ENCODE results near the gene TRAF3IP1. TPM values are rescaled to one million over a fixed set of nuclear protein-coding genes. Genes with fewer than 3 reads are reported as not detected.
A peak's percentile ranks its signal among the peaks of the same experiment; 100 is the strongest.

Gene TRAF3IP1
- total and polyA plus RNA-seq, 2 of the 13 experiments (the other 11 are each of a cell fraction or from before 2014, with no cell fraction given), result 4.1 to 12.9 TPM

DNA sequence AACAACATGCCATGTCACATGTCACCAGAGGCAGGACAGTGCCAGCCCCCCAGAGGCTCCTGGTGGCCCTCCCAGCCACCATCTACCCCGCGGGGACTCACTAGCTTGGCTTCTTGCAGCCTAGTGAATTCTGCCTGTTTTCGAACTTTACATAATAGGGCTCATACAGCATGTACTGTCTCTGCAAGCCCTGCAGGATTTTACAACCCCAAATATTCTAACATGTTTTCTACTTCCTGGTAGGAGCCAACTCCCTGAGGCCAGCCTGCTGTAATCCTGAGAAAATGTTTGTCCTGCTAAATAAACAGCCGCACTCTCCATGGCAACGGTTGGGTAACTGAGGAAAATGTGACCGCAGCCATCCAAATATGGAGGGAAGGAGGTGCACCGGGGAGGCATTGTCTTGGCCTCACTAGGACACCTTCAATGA lies 34.6 kb upstream of the TRAF3IP1 start (continued):
- TF ChIP-seq CSRNP2 (CRISPR knock-in tag; conservative IDR thresholded peaks at IDR 0.05; ENCODE audit: low read depth) (no peak), ZNF687 (CRISPR knock-in tag; IDR thresholded peaks at IDR 0.05) (peak; percentile 56), CAMTA2 (CRISPR knock-in tag; IDR thresholded peaks at IDR 0.05; ENCODE audit: borderline replicate concordance) (no peak), EP300 (IDR thresholded peaks at IDR 0.05; ENCODE audit: low read depth in 2 of 2, low read length in 2 of 2) (peak; percentile 83 to 95), EP300 (CRISPR knock-in tag; IDR thresholded peaks at IDR 0.05; ENCODE audit: borderline replicate concordance) (peak; percentile 70; the same call in 1 of the 2 replicates), NR2F6 (IDR thresholded peaks at IDR 0.05) (peak; percentile 10; the same call in 1 of the 2 replicates), NR2F6 (CRISPR knock-in tag; IDR thresholded peaks at IDR 0.05) (peak; percentile 50; the same call in 1 of the 2 replicates), SIN3B (IDR thresholded peaks at IDR 0.05; ENCODE audit: low read length) (no peak), NR2F2 (IDR thresholded peaks at IDR 0.05; ENCODE audit: borderline replicate concordance, low read depth) (no peak), TBL1XR1 (IDR thresholded peaks at IDR 0.05; ENCODE audit: borderline replicate concordance, low read length, partially characterized antibody) (peak; percentile 66), ZNF703 (CRISPR knock-in tag; IDR thresholded peaks at IDR 0.05; ENCODE audit: borderline replicate concordance) (no peak), ERF (CRISPR knock-in tag; IDR thresholded peaks at IDR 0.05) (0 out of 2 replicates have a peak, but pooled peaks have one; percentile 58), HNF4A (CRISPR knock-in tag; IDR thresholded peaks at IDR 0.05) (peak; percentile 27), GLMP (CRISPR knock-in tag; IDR thresholded peaks at IDR 0.05; ENCODE audit: borderline replicate concordance) (no peak), ZSCAN21 (CRISPR knock-in tag; IDR thresholded peaks at IDR 0.05; ENCODE audit: borderline replicate concordance) (no peak), ZNF839 (CRISPR knock-in tag; IDR thresholded peaks at IDR 0.05; ENCODE audit: borderline replicate concordance) (no peak), HDAC1 (CRISPR knock-in tag; IDR thresholded peaks at IDR 0.05) (peak; percentile 85), KAT8 (CRISPR knock-in tag; IDR thresholded peaks at IDR 0.05) (peak; percentile 44; the same call in 1 of the 2 replicates), SKI (IDR thresholded peaks at IDR 0.05; ENCODE audit: partially characterized antibody) (peak; percentile 65)
- TF ChIP-seq, protein P1, sequence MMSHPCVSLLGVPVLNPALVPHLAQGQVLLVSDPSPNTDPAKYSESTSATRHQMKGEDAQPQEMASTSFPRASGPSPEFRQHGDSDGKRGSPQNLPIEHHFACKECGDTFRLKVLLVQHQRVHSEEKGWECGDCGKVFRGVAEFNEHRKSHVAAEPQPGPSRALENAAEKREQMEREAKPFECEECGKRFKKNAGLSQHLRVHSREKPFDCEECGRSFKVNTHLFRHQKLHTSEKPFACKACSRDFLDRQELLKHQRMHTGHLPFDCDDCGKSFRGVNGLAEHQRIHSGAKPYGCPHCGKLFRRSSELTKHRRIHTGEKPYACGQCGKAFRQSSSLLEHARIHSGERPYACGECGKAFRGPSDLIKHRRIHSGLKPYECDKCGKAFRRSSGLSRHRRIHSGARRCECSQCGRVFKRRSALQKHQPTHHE (CRISPR knock-in tag; IDR thresholded peaks at IDR 0.05; ENCODE audit: borderline replicate concordance), result no peak
